ENCODE measurements around the gene NRARP. TPM values are rescaled to one million over a fixed set of nuclear protein-coding genes. Genes with fewer than 3 reads are reported as not detected.

The NRARP gene
- total RNA-seq, 1 donor from 2014 or later = 2.1 TPM

DNA sequence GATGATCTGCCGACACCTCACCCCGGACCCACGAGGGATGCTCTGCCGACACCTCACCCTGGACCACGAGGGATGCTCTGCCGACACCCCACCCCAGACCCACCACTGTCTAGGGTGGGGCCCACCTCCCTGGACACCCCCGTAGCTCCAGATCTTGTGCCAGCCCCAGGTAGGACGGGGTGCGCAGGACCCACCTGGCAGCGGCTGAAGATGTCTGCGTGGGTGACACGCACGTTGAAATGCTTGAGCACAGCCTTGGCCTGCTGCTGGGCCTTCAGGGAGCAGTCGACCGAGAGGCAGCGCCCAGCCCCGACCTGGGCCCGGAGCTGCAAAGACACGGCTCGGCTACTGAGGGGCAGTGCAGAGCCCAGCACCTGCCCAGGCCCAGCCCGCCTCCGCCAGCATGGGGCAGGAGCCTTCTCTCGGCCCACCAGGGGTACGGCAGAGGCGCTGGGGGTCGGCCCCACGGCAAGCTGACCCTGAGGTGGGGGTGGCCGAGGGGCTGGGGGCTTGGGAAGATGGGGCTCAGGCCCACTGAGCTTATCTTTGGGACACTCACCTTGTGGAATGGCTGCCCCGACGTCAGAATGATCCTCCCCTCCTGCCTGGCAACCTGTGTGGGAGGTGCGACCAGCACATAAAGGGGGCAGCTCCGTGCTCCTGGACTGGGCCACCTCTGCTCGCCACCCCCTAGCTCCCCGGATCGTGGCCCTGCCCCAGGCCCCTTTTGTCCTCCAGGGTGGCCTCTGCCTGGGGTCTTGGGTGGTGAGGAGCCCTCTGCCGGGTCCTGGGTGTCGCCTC is 21.7 kb upstream of the NRARP start:
- Histone ChIP-seq H3K9me3 (ENCODE audit: control insufficient read depth in 3 of 3, low read length in 3 of 3) (no peaks in the 10 kb centered on the region), H3K4me3 (ENCODE audit: low read length in 3 of 3) (no peak overlapping the region), H3K9ac (ENCODE audit: low read depth in 1 of 3, low read length in 3 of 3) (no peak overlapping the region), H3K27me3 (ENCODE audit: control insufficient read depth in 3 of 3, insufficient read depth in 3 of 3, low read length in 3 of 3) (no peaks in the 10 kb centered on the region), H3K4me1 (ENCODE audit: control insufficient read depth in 3 of 3, insufficient read depth in 3 of 3, low read length in 3 of 3) (peaks cover 11 to 20% (median 16%) of the 10 kb centered on the region in 3 donors), H3K27ac (ENCODE audit: low read depth, low read length) (no peak overlapping the region), H3K36me3 (ENCODE audit: control insufficient read depth in 3 of 3, insufficient read depth in 3 of 3, low read length in 3 of 3) (no peaks in the 10 kb centered on the region)

DNA sequence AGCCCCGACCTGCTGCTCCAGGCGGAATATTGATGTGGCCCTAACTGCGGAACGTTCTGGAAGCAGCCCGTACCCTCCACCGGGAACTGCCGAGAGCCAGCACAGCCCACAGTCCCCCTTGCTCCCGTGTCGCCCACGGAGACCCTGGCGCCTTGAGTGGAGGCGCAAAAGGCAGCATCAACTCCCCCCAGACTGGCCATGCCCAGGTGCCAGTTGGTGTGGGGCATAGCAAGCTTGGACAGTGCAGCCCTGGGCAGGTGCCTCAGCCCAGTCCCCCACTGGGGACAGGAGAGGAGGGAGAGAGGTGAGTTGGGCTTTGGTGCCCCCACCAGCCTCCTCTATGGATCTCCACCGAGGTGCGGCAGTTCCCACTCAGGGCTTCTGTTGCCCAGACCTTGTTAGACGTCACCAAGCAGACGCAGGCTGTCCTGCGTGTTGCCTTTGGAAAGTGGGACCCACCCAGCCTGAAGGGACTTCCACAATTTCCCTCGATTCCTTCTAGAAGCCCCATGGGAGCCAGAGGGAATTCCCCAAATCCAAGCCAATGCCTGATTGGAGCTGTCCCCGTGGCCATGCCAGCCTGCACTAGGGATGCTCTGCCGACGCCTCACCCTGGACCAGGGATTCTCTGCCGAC is 19.8 kb upstream of the NRARP start:
- Histone ChIP-seq H3K27ac (ENCODE audit: low read depth, low read length) (no peak overlapping the region), H3K4me1 (ENCODE audit: control insufficient read depth in 3 of 3, insufficient read depth in 3 of 3, low read length in 3 of 3) (peaks cover 12 to 22% (median 22%) of the 10 kb centered on the region in 3 donors)

DNA sequence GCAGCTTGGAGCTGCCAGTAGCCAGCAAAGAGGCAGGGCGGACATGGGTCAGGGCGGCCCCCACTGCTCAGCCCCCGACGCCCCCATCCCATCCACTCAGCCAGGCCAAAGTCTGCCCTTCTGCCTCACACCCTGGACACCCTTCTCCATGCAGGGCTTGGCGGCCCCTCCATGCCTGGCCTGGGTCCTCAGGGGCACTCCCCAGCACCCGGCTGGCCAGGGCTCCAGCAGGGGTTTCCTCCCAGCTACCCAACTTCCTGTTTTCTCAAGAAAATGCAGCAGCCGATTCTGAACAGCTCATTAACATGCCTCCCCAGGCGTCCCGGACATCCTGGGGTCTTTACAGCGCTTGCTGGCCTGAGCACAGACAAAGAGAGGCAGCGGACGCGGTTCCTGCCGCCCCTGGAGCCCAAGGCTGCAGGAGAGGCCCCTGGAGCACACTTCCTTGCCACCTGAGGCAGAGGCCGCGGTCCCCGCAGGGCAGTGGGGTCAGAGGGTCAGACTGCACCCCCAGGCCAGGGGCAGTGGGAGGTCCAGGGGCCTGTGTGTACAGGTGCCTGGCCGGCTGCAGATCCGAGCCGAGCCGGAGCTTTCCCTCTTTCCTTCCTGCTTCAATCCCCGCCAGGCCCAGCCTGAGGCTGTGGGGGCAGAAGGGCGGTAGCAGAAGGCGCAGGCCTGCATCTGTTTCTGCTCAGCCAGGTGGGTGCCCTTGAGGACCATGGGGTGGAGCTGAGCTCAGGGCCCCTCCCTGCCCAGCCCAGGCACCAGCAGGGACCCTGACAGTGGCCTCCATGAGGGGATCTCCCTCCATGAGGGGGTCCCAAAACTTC is 18.7 kb upstream of the NRARP start:
- Histone ChIP-seq H3K9me3 (ENCODE audit: control insufficient read depth in 3 of 3, low read length in 3 of 3) (no peaks in the 10 kb centered on the region), H3K27me3 (ENCODE audit: control insufficient read depth in 3 of 3, insufficient read depth in 3 of 3, low read length in 3 of 3) (peaks cover 15 to 17% (median 16%) of the 10 kb centered on the region in 3 donors), H3K9ac (ENCODE audit: low read depth in 1 of 3, low read length in 3 of 3) (peak overlapping the region in 1 of 3 donors; percentile 16), H3K27ac (ENCODE audit: low read depth, low read length) (no peak overlapping the region), H3K4me3 (ENCODE audit: low read length in 3 of 3) (no peak overlapping the region), H3K36me3 (ENCODE audit: control insufficient read depth in 3 of 3, insufficient read depth in 3 of 3, low read length in 3 of 3) (no peaks in the 10 kb centered on the region), H3K4me1 (ENCODE audit: control insufficient read depth in 3 of 3, insufficient read depth in 3 of 3, low read length in 3 of 3) (peaks cover 16 to 26% (median 25%) of the 10 kb centered on the region in 3 donors)

More for the DNA sequence above, 19.8 kb upstream of the NRARP start:
- H3K36me3 ChIP-seq (ENCODE audit: control insufficient read depth in 3 of 3, insufficient read depth in 3 of 3, low read length in 3 of 3) = no peaks in the 10 kb centered on the region
- no peaks in the 10 kb centered on the region for H3K9me3 ChIP-seq (ENCODE audit: control insufficient read depth in 3 of 3, low read length in 3 of 3)
- H3K9ac ChIP-seq (ENCODE audit: low read depth in 1 of 3, low read length in 3 of 3) = no peak overlapping the region
- peaks cover 9 to 11% (median 10%) of the 10 kb centered on the region in 3 donors for H3K27me3 ChIP-seq (ENCODE audit: control insufficient read depth in 3 of 3, insufficient read depth in 3 of 3, low read length in 3 of 3)
- H3K4me3 ChIP-seq (ENCODE audit: low read length in 3 of 3) = no peak overlapping the region

DNA sequence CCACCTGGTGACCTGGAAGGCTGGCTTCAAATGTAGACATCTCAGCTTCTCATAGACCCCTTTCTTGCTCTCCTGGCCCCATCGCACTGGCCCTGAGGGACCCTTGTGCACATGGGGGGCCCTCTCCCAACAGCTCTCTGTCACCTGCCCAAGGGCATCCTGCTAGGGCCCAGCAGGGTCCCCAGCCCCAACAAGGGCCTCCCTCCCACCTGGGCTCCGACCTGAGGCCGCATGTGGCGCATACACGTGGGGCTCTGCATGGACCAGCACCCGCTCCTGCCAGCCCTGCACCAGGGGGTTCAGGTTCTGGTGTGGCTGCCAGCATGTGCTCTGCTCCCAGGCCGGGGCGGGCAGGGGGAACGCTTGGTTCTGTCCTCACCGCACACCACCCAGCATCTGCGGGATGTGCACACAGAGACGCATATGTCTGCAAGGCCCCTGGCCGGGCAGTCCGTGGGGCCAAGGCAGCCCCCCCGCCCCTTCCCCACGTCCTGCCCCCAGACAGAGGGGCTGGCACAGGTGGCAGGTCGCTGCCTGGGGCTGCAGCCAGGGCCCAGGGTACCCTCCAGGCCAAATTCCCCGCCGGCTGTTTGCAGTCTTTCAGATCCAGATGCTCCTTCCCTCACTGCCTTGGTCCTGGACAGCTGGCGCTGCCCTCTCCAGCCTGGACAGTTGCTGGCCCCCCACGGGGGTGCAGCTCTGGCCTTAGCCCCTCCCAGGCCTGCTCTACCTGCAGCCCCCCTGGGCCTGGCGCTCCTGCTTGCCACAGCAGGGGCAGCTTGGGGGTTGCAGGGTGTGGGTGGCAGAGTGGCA is 17.9 kb upstream of the NRARP start:
- Histone ChIP-seq H3K36me3 (ENCODE audit: control insufficient read depth in 3 of 3, insufficient read depth in 3 of 3, low read length in 3 of 3) (no peaks in the 10 kb centered on the region), H3K4me1 (ENCODE audit: control insufficient read depth in 3 of 3, insufficient read depth in 3 of 3, low read length in 3 of 3) (peaks cover 16 to 27% (median 26%) of the 10 kb centered on the region in 3 donors), H3K9me3 (ENCODE audit: control insufficient read depth in 3 of 3, low read length in 3 of 3) (no peaks in the 10 kb centered on the region), H3K4me3 (ENCODE audit: low read length in 3 of 3) (no peak overlapping the region), H3K9ac (ENCODE audit: low read depth in 1 of 3, low read length in 3 of 3) (no peak overlapping the region), H3K27ac (ENCODE audit: low read depth, low read length) (no peak overlapping the region), H3K27me3 (ENCODE audit: control insufficient read depth in 3 of 3, insufficient read depth in 3 of 3, low read length in 3 of 3) (peaks cover 15 to 22% (median 16%) of the 10 kb centered on the region in 3 donors)

DNA sequence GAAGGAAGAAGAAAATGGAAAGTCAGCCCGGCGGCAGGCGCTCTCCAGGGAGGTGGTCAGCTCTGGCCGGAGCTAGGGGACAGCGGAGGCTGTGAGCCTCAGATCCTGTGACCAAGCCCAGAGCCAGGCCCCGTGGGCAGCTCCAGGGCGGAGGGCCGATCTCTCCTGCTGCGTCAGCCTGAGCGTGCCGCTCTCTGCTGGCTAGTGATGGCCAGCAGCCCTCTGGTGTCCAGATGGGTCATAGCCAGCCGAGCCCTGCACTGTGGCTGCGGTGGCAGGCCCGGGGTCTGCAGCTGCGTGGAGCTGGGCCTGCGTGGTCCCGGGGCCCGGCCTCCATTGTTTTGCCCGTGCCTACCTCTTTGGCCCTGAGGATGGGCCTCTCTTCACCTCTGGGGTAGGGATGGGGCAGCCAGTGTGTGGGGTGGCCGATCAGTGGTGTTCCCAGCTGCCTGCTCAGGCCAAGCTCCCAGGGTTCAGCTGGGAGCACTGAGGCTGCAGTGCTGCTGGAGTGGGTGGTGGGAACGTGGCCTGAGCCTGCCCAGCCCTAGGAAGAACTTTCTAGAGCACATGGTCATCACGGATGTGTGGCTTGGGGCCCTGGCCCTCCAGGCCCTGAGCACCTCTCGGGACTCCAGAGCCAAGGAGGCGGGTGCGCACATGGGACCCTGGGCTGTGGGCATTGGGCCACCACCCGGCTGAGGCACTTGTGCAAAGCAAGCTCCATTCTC is 17.1 kb upstream of the NRARP start:
- H3K27ac ChIP-seq (ENCODE audit: low read depth, low read length) = peak overlapping the region; percentile 54

DNA sequence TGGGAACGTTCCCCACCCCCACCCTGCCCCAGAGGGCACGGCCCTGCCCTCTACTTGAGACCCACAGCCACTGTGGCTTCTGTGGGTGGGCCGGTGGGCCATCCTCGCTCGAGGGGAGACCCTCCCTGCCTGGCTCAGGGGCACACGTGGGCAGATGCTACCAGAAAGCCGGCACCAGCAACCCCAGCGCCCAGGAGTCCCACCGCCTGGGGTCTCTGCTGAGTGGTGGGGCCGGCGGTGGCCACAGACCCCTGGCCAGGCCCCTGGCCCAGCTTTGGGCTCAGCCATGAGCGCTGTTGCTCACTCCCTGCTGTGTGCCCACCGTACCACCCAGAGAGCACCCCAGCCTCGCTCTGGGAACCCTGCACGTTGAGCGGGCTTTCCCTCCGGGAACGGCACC is 16.5 kb upstream of the NRARP start:
- peaks cover 15 to 25% (median 16%) of the 10 kb centered on the region in 3 donors for H3K27me3 ChIP-seq (ENCODE audit: control insufficient read depth in 3 of 3, insufficient read depth in 3 of 3, low read length in 3 of 3)
- H3K9me3 ChIP-seq (ENCODE audit: control insufficient read depth in 3 of 3, low read length in 3 of 3) = no peaks in the 10 kb centered on the region
- peak overlapping the region; percentile 54 for H3K27ac ChIP-seq (ENCODE audit: low read depth, low read length)
- peaks cover 16 to 31% (median 28%) of the 10 kb centered on the region in 3 donors for H3K4me1 ChIP-seq (ENCODE audit: control insufficient read depth in 3 of 3, insufficient read depth in 3 of 3, low read length in 3 of 3)
- H3K9ac ChIP-seq (ENCODE audit: low read depth in 1 of 3, low read length in 3 of 3) = peak overlapping the region in 2 of 3 donors; percentile 32 to 68
- H3K4me3 ChIP-seq (ENCODE audit: low read length in 3 of 3) = no peak overlapping the region
- H3K36me3 ChIP-seq (ENCODE audit: control insufficient read depth in 3 of 3, insufficient read depth in 3 of 3, low read length in 3 of 3) = no peaks in the 10 kb centered on the region

More for the DNA sequence above, 17.1 kb upstream of the NRARP start:
- H3K9ac ChIP-seq (ENCODE audit: low read depth in 1 of 3, low read length in 3 of 3) = peak overlapping the region in 2 of 3 donors; percentile 32 to 68
- no peaks in the 10 kb centered on the region for H3K36me3 ChIP-seq (ENCODE audit: control insufficient read depth in 3 of 3, insufficient read depth in 3 of 3, low read length in 3 of 3)
- H3K9me3 ChIP-seq (ENCODE audit: control insufficient read depth in 3 of 3, low read length in 3 of 3) = no peaks in the 10 kb centered on the region
- H3K4me1 ChIP-seq (ENCODE audit: control insufficient read depth in 3 of 3, insufficient read depth in 3 of 3, low read length in 3 of 3) = peaks cover 16 to 31% (median 26%) of the 10 kb centered on the region in 3 donors
- H3K4me3 ChIP-seq (ENCODE audit: low read length in 3 of 3) = no peak overlapping the region
- peaks cover 15 to 25% (median 16%) of the 10 kb centered on the region in 3 donors for H3K27me3 ChIP-seq (ENCODE audit: control insufficient read depth in 3 of 3, insufficient read depth in 3 of 3, low read length in 3 of 3)

DNA sequence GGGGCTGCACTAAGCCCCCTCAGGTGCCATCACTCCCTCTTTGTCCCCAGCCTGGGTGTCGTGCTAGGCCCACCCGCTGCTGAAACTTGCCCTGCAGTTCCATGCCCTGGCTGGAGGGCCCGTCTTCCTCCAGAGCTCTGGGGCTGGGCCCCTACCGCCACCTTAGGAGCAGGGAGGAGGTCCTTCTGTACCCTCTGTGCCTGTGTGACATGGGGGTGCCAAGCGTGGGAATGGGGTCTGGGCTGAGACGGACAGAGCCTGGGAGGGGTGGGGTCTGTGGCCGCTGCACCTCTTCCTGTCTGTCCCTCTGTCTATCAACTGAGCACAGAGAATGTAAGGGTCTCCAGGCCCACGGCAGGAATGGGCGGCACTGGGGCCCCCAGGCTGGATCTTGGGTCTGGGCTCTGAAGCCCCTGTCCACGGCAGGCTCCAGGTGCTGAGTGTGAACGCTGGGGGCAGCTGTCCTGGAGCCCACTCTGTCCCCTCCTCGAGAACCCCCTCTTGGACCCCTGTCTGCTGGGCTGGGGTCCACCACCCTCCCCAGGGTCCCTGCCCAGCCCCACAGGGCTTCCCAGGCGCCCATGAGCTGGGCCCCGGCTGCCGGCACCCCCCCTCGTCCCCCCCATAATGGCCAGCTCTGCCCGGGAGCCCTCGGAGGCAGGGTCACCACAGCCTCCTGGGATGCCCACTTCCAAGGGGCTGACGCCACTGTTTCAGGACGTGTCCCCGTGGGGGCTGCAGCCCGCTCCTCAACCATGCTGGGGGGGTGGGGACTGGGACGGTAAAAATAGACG is 15.8 kb upstream of the NRARP start:
- Histone ChIP-seq H3K9ac (ENCODE audit: low read depth in 1 of 3, low read length in 3 of 3) (no peak overlapping the region), H3K4me1 (ENCODE audit: control insufficient read depth in 3 of 3, insufficient read depth in 3 of 3, low read length in 3 of 3) (peaks cover 16 to 31% (median 28%) of the 10 kb centered on the region in 3 donors), H3K4me3 (ENCODE audit: low read length in 3 of 3) (no peak overlapping the region), H3K36me3 (ENCODE audit: control insufficient read depth in 3 of 3, insufficient read depth in 3 of 3, low read length in 3 of 3) (no peaks in the 10 kb centered on the region), H3K9me3 (ENCODE audit: control insufficient read depth in 3 of 3, low read length in 3 of 3) (no peaks in the 10 kb centered on the region), H3K27ac (ENCODE audit: low read depth, low read length) (peak overlapping the region; percentile 54), H3K27me3 (ENCODE audit: control insufficient read depth in 3 of 3, insufficient read depth in 3 of 3, low read length in 3 of 3) (peaks cover 16 to 28% (median 16%) of the 10 kb centered on the region in 3 donors)

DNA sequence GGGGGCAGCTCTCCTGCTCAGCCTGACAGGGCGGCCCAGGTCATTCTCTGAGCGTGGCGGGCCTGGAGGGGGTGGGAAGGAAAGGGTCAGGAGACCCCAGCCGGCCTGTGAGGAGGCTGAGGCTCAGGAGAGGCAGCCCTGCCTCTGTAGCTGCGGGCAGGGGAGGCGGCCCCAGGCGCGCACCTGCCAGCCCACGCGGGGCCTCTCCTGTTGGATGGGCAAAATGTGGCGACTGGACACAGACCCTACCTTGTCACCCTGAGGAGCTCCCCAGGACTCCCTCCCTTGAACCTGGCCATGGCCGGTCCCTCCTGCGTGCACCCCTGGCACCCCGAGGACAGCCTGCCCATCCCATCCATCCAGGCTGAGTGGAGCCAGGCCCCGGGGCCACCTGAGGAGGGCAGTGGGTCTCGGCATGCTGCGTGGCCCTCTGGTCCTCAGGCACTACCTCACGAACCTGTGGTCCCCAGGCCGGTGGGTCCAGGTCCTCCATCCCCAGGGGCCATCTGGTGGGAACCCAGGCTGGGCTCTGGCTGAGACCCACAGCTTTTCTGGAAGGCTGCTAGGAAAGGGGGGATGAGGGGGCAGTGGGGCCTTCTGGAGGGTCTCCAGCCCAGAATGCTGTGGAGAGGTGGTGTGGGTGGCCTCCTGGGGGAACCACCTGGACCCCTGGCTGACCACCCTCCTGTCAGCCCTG is 15.1 kb upstream of the NRARP start:
- H3K27ac ChIP-seq (ENCODE audit: low read depth, low read length) = no peak overlapping the region

More for the DNA sequence above, 15.1 kb upstream of the NRARP start:
- H3K36me3 ChIP-seq (ENCODE audit: control insufficient read depth in 3 of 3, insufficient read depth in 3 of 3, low read length in 3 of 3) = no peaks in the 10 kb centered on the region
- H3K9me3 ChIP-seq (ENCODE audit: control insufficient read depth in 3 of 3, low read length in 3 of 3) = no peaks in the 10 kb centered on the region
- H3K27me3 ChIP-seq (ENCODE audit: control insufficient read depth in 3 of 3, insufficient read depth in 3 of 3, low read length in 3 of 3) = peaks cover 16 to 31% (median 20%) of the 10 kb centered on the region in 3 donors
- peaks cover 16 to 31% (median 28%) of the 10 kb centered on the region in 3 donors for H3K4me1 ChIP-seq (ENCODE audit: control insufficient read depth in 3 of 3, insufficient read depth in 3 of 3, low read length in 3 of 3)
- H3K9ac ChIP-seq (ENCODE audit: low read depth in 1 of 3, low read length in 3 of 3) = peak overlapping the region in 1 of 3 donors; percentile 25
- H3K4me3 ChIP-seq (ENCODE audit: low read length in 3 of 3) = no peak overlapping the region

Data from skeletal muscle tissue (tissue), 4 donors.